Suprapubic skin (tissue), 4 donors: Measurements from ENCODE around the gene CCDC88C.

Source experiments
- CTCF ChIP-seq, 2 donors: fragments of 200-600 bp in 1 of 2; fragments of 450-650 bp in 1 of 2; sonication (generic) in 1 of 2; IDR thresholded peaks; one replicate each; pipeline ENCODE4 v1.5.1; 2016 to 2019; ENCODE audit warnings: antibody characterized with exemption in 2 of 2, mild to moderate bottlenecking in 1 of 2, moderate library complexity in 1 of 2
- POLR2A ChIP-seq, 2 donors: fragments of 450-650 bp; IDR thresholded peaks; one replicate each; pipeline ENCODE4 v1.6.1; 2017; ENCODE audit warnings: antibody characterized with exemption in 2 of 2, mild to moderate bottlenecking in 2 of 2, moderate library complexity in 2 of 2
- POLR2AphosphoS5 ChIP-seq, 3 donors: sonication (generic); formaldehyde crosslinking; IDR thresholded peaks; one replicate each; pipeline ENCODE4 v1.6.1; 2017; ENCODE audit warnings: antibody characterized with exemption in 3 of 3

GRCh38 chr14:91342206-91342760, 75.3 kb downstream of the CCDC88C start:
- no peak for TF ChIP-seq CTCF (IDR thresholded peaks at IDR 0.05)
- no peak for TF ChIP-seq POLR2AphosphoS5 (IDR thresholded peaks at IDR 0.05)
- no peak for TF ChIP-seq POLR2A (IDR thresholded peaks at IDR 0.05)
